Measurements from ENCODE around the gene KLHDC4. TPM values are rescaled to one million over a fixed set of nuclear protein-coding genes. Genes with fewer than 3 reads are reported as not detected.

KLHDC4 gene
- total RNA-seq, 5 donors from 2014 or later (not counting 1 experiment from before 2014, with no cell fraction given): 104 to 136 (median 116) TPM

DNA sequence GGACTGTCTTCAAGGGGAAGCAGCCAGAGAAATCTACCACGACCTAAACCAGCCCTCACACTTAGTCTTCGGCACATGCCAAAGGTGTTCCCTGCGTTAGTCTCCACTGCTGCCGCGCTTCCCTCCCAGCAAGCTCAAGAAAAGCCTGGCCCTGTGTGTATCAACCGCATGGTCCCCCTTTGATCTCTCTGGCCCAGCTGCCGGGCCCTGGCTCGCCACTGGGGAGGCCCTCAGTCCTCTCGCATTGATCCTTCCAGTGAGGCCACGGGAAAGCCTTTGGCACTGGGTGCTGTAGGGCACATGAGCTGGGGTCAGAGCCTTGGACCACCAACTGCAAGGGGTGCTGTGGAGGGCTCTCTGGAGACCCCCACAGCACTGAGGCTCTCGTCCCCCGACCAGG, 29.6 kb upstream of the KLHDC4 start:
- Histone ChIP-seq H3K27ac (ENCODE audit: low read length) (no peak overlapping the region), H3K4me3 (ENCODE audit: control insufficient read depth in 1 of 2, extremely low read depth in 1 of 2, low read length in 1 of 2) (no peak overlapping the region), H3K27me3 (replicated peaks in 1 of 2; ENCODE audit: control insufficient read depth in 2 of 2, extremely low read depth in 1 of 2, insufficient read depth in 2 of 2, low read length in 1 of 2) (no peaks in the 10 kb centered on the region), H3K36me3 (ENCODE audit: control insufficient read depth in 2 of 2, extremely low read depth in 1 of 2, insufficient read depth in 1 of 2, low read length in 1 of 2) (no peaks in the 10 kb centered on the region), H3K4me1 (ENCODE audit: control insufficient read depth in 1 of 2, extremely low read depth in 1 of 2, insufficient read depth in 2 of 2, low read length in 2 of 2) (no peaks in the 10 kb centered on the region), H3K9me3 (no peaks in the 10 kb centered on the region)
- 94% methylated on average over 8 of the region's 12 CpGs for WGBS (ENCODE audit: insufficient coverage)
- H3K9me3 Mint-ChIP-seq: no peaks in the 10 kb centered on the region
- no peak overlapping the region for H3K27ac Mint-ChIP-seq
- H3K4me1 Mint-ChIP-seq: no peaks in the 10 kb centered on the region
- no peaks in the 10 kb centered on the region for H3K27me3 Mint-ChIP-seq
- ChIA-PET POLR2A (no interaction called here), CTCF (no interaction called here)
- H3K36me3 Mint-ChIP-seq: no peaks in the 10 kb centered on the region
- DNase-seq: no peak
- no peak overlapping the region for H3K4me3 Mint-ChIP-seq
- ATAC-seq (replicated peaks in 1 of 4): no peak

DNA sequence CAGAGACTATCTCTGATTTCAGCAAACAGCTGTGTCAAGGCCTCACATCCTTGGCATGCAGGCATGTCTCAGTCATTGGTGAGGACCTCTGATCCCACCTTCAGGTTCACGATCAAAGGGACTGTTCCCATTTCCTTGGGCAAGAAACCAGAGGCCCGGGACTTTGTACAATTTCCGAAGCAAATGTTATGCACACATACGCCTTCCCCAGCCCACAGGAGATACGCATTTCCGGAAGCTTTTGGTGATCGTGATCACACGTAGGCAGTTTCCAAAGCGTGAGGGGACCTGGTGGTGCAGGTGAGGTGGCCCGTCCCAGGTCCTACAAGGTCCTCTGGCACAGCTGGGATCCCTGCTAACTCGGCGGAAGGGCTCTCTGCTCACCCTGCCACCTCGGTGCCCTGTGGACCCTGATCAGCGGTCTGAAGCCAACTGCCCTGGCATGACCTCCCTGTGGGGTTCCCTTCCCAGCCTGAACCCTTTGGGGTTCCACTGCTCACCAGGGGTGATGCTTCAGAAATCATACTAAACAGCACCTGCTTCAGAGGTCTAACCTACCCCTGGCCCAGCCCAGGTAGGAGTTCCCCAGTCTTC, 28.8 kb upstream of the KLHDC4 start:
- Mint-ChIP-seq H3K9me3 (no peaks in the 10 kb centered on the region), H3K36me3 (no peaks in the 10 kb centered on the region), H3K27ac (no peak overlapping the region), H3K4me3 (no peak overlapping the region), H3K27me3 (no peaks in the 10 kb centered on the region), H3K4me1 (no peaks in the 10 kb centered on the region)
- no peak for ATAC-seq (replicated peaks in 1 of 4)
- no peaks in the 10 kb centered on the region for H3K9me3 ChIP-seq
- ChIA-PET CTCF (interaction anchor here in 1 of 2 donors (0.7 kb wide), 1 partner anchor 24 kb away, joined by 5 read pairs; no protein-coding TSS in a partner anchor), POLR2A (interaction anchor here in 1 of 2 donors (0.6 kb wide), 1 partner anchor 38 kb away, joined by 7 read pairs; no protein-coding TSS in a partner anchor)
- H3K4me1 ChIP-seq (ENCODE audit: control insufficient read depth in 1 of 2, extremely low read depth in 1 of 2, insufficient read depth in 2 of 2, low read length in 2 of 2): no peaks in the 10 kb centered on the region
- WGBS (ENCODE audit: insufficient coverage): 85% methylated on average over 6 of the region's 14 CpGs
- H3K36me3 ChIP-seq (ENCODE audit: control insufficient read depth in 2 of 2, extremely low read depth in 1 of 2, insufficient read depth in 1 of 2, low read length in 1 of 2): no peaks in the 10 kb centered on the region
- no peak overlapping the region for H3K4me3 ChIP-seq (ENCODE audit: control insufficient read depth in 1 of 2, extremely low read depth in 1 of 2, low read length in 1 of 2)
- H3K27me3 ChIP-seq (replicated peaks in 1 of 2; ENCODE audit: control insufficient read depth in 2 of 2, extremely low read depth in 1 of 2, insufficient read depth in 2 of 2, low read length in 1 of 2): no peaks in the 10 kb centered on the region
- no peak overlapping the region for H3K27ac ChIP-seq (ENCODE audit: low read length)
- DNase-seq: no peak

DNA sequence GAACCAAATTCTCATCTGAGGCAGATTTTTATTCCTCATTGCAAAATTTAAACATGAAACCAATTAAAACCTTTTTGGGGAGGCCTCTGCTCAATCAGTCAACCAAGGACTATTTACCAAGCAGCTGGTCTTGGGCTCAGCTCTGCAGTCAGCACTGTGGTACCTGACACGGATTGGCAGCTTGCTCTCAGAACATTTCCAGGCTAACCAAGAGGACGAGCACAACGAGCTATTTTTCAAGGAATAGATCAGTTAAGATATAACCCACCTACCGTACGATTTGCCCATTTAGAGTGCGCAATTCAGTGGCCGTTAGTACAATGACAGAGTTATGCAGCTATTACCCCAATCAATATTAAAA, 26.4 kb upstream of the KLHDC4 start:
- 86% methylated on average over 7 of the region's 7 CpGs for WGBS (ENCODE audit: insufficient coverage)
- Histone ChIP-seq H3K27me3 (replicated peaks in 1 of 2; ENCODE audit: control insufficient read depth in 2 of 2, extremely low read depth in 1 of 2, insufficient read depth in 2 of 2, low read length in 1 of 2) (no peaks in the 10 kb centered on the region), H3K9me3 (no peaks in the 10 kb centered on the region), H3K36me3 (ENCODE audit: control insufficient read depth in 2 of 2, extremely low read depth in 1 of 2, insufficient read depth in 1 of 2, low read length in 1 of 2) (no peaks in the 10 kb centered on the region), H3K4me3 (ENCODE audit: control insufficient read depth in 1 of 2, extremely low read depth in 1 of 2, low read length in 1 of 2) (no peak overlapping the region), H3K27ac (ENCODE audit: low read length) (no peak overlapping the region), H3K4me1 (ENCODE audit: control insufficient read depth in 1 of 2, extremely low read depth in 1 of 2, insufficient read depth in 2 of 2, low read length in 2 of 2) (no peaks in the 10 kb centered on the region)
- Mint-ChIP-seq H3K36me3 (no peaks in the 10 kb centered on the region), H3K27ac (no peak overlapping the region), H3K4me1 (no peaks in the 10 kb centered on the region), H3K4me3 (no peak overlapping the region), H3K27me3 (no peaks in the 10 kb centered on the region), H3K9me3 (no peaks in the 10 kb centered on the region)
- CTCF ChIA-PET: interaction anchor here in 1 of 2 donors (1.6 kb wide), 1 partner anchor 13 kb away, joined by 4 read pairs; no protein-coding TSS in a partner anchor
- ATAC-seq (replicated peaks in 1 of 4) (no peak), DNase-seq (no peak)
- POLR2A ChIA-PET: no interaction called here

DNA sequence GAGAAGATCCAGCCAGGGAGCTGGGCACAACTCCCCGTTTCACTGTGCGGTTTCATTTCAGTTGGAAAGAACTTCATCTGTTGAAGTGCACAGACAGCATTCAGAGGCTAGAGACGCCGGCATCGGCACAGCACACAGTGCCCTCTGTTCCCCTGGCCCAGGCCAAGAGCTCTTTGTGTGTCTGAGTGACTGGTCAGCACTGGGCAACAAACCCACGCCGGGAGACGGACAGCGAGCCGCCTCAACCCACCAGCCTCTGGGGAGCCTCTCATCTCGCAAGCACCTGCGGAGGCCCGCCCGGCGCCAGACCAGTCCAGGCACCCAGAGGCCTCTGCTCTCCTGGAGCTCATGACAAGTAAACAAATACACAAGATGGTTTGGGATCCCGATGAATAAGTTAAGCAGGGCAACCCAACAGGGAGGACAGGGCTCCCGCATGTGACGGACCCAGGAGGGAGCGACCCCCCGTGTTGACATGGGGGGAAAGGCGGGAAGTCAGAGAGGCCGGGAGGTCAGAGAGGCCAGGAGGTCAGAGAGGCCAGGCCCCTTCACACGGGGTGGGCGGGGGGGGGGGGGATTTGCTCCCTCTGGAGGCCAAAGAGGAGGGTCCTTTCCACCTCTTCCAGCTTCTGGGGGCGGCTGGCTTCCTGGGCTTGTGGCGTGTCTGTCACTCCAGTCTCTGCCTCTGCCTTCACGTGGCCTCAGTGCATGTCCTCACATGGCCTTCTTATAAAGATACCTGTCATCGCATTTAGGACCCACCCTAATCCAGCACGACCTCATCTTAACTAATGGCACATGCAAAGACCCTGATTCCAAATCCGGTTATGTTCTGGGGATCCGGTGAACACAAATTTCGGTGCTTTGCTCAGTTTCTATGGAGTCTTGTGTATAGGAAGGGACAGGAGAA, 25.8 kb upstream of the KLHDC4 start:
- no peaks in the 10 kb centered on the region for H3K9me3 ChIP-seq
- H3K36me3 ChIP-seq (ENCODE audit: control insufficient read depth in 2 of 2, extremely low read depth in 1 of 2, insufficient read depth in 1 of 2, low read length in 1 of 2): no peaks in the 10 kb centered on the region
- no peaks in the 10 kb centered on the region for H3K27me3 Mint-ChIP-seq
- ATAC-seq (replicated peaks in 1 of 4) (no peak), DNase-seq (no peak)
- no peaks in the 10 kb centered on the region for H3K36me3 Mint-ChIP-seq
- ChIA-PET CTCF (interaction anchor here in 1 of 2 donors (1.6 kb wide), 1 partner anchor 13 kb away, joined by 4 read pairs; no protein-coding TSS in a partner anchor), POLR2A (no interaction called here)
- no peak overlapping the region for H3K27ac Mint-ChIP-seq
- no peaks in the 10 kb centered on the region for H3K4me1 Mint-ChIP-seq
- no peak overlapping the region for H3K4me3 Mint-ChIP-seq
- H3K27ac ChIP-seq (ENCODE audit: low read length): no peak overlapping the region
- no peak overlapping the region for H3K4me3 ChIP-seq (ENCODE audit: control insufficient read depth in 1 of 2, extremely low read depth in 1 of 2, low read length in 1 of 2)
- H3K27me3 ChIP-seq (replicated peaks in 1 of 2; ENCODE audit: control insufficient read depth in 2 of 2, extremely low read depth in 1 of 2, insufficient read depth in 2 of 2, low read length in 1 of 2): no peaks in the 10 kb centered on the region
- 90% methylated on average over 15 of the region's 32 CpGs for WGBS (ENCODE audit: insufficient coverage)
- H3K9me3 Mint-ChIP-seq: no peaks in the 10 kb centered on the region
- H3K4me1 ChIP-seq (ENCODE audit: control insufficient read depth in 1 of 2, extremely low read depth in 1 of 2, insufficient read depth in 2 of 2, low read length in 2 of 2): no peaks in the 10 kb centered on the region

DNA sequence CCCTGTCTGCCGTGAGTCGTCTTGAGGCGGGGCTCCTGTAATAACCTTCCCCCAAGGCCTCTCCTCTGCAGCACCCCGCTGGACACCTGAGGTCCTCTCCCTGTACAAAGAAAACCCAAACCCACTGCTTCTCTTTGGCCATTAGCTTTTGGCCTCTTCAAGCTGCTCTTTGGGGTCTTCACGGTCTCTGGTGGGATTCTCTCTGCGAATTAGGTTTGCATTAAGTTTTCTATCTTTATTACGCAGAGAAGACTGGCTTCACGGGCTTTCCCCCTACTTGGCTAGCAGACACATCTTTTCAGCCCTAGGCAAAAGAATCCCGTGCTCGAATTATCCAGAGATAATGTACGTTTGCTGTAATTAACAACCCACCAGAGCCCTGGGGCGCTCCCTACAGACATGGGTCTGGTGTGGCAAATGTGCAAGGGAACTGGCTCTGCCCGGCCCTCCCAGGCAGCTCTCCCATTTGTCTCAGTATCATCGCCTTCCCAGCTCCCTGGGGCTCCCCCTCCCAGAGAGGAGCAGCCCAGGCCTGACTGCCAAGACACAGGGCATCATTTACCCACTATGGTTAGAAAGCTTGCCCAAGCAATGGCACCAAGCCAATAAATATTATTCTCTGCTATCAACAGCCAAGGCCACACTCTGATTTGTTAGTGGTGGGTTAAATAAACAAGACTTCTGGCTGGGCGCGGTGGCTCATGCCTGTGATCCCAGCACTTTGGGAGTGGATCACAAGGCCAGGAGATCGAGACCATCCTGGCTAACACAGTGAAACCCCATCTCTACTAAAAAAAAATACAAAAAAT, 24.7 kb upstream of the KLHDC4 start:
- Histone ChIP-seq H3K4me3 (ENCODE audit: control insufficient read depth in 1 of 2, extremely low read depth in 1 of 2, low read length in 1 of 2) (no peak overlapping the region), H3K4me1 (ENCODE audit: control insufficient read depth in 1 of 2, extremely low read depth in 1 of 2, insufficient read depth in 2 of 2, low read length in 2 of 2) (no peaks in the 10 kb centered on the region), H3K36me3 (ENCODE audit: control insufficient read depth in 2 of 2, extremely low read depth in 1 of 2, insufficient read depth in 1 of 2, low read length in 1 of 2) (no peaks in the 10 kb centered on the region), H3K9me3 (no peaks in the 10 kb centered on the region), H3K27me3 (replicated peaks in 1 of 2; ENCODE audit: control insufficient read depth in 2 of 2, extremely low read depth in 1 of 2, insufficient read depth in 2 of 2, low read length in 1 of 2) (no peaks in the 10 kb centered on the region), H3K27ac (ENCODE audit: low read length) (no peak overlapping the region)
- Mint-ChIP-seq H3K9me3 (no peaks in the 10 kb centered on the region), H3K27me3 (no peaks in the 10 kb centered on the region), H3K4me3 (no peak overlapping the region), H3K27ac (no peak overlapping the region), H3K36me3 (no peaks in the 10 kb centered on the region), H3K4me1 (no peaks in the 10 kb centered on the region)
- ChIA-PET CTCF (no interaction called here), POLR2A (no interaction called here)
- DNase-seq (no peak), ATAC-seq (replicated peaks in 1 of 4) (no peak)
- WGBS (ENCODE audit: insufficient coverage): 91% methylated on average over 9 of the region's 17 CpGs

DNA sequence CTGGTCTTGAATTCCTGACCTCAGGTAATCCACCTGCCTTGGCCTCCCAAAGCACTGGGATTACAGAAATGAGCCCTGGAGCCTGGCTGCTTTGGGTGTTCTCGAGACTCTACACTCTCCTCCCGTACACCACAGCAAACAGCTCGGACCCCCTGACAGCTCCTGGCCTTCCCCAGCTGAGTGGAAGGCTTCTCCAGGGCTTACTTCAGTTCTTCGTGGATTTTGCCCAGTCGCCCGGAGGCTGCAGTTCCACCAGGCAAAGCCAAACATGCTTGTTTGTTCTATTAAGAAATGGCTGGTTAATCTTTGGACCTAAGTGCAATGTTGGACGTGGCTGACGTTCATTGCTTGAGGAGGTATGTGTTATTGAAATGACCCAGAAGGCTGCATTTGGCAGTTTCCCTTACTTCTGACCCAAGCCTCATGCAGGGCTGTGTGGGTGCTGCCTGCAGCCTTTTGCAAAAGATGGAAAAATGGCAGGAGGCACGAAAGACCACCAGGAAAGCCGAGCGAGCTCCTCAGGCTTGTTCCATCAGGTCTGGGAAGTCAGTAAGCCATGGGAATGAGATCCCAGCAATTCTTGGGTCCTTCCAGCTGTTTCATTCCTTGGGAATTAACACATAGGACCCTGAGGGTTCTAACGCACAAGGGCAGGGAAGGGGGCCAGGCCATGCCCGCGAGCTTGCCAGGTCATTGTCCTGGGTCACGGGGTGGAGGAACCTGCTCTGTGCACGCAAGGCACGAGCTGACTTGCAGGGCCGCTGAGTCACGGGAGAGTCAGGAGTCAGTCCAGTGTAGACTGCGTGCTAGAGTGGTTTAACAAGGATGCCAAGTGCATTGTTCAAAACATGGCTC, 23.9 kb upstream of the KLHDC4 start:
- H3K4me1 ChIP-seq (ENCODE audit: control insufficient read depth in 1 of 2, extremely low read depth in 1 of 2, insufficient read depth in 2 of 2, low read length in 2 of 2): no peaks in the 10 kb centered on the region
- H3K27ac ChIP-seq (ENCODE audit: low read length): no peak overlapping the region
- Mint-ChIP-seq H3K27ac (no peak overlapping the region), H3K9me3 (no peaks in the 10 kb centered on the region), H3K36me3 (no peaks in the 10 kb centered on the region), H3K27me3 (no peaks in the 10 kb centered on the region), H3K4me1 (no peaks in the 10 kb centered on the region), H3K4me3 (no peak overlapping the region)
- no peak for ATAC-seq (replicated peaks in 1 of 4)
- no peak overlapping the region for H3K4me3 ChIP-seq (ENCODE audit: control insufficient read depth in 1 of 2, extremely low read depth in 1 of 2, low read length in 1 of 2)
- DNase-seq: no peak
- ChIA-PET POLR2A (no interaction called here), CTCF (no interaction called here)
- peaks cover 0 to 2% of the 10 kb centered on the region in 2 experiments for H3K27me3 ChIP-seq (replicated peaks in 1 of 2; ENCODE audit: control insufficient read depth in 2 of 2, extremely low read depth in 1 of 2, insufficient read depth in 2 of 2, low read length in 1 of 2)
- H3K9me3 ChIP-seq: no peaks in the 10 kb centered on the region
- WGBS (ENCODE audit: insufficient coverage): 91% methylated on average over 15 of the region's 20 CpGs
- no peaks in the 10 kb centered on the region for H3K36me3 ChIP-seq (ENCODE audit: control insufficient read depth in 2 of 2, extremely low read depth in 1 of 2, insufficient read depth in 1 of 2, low read length in 1 of 2)
